Activated CD4-positive, alpha-beta T cell treated with anti-CD3 and anti-CD28 coated beads for 36 hours (primary cell): ENCODE data around the gene PLLP. TPM values are rescaled to one million over a fixed set of nuclear protein-coding genes. Genes with fewer than 3 reads are reported as not detected.

ENCODE experiments used
- ATAC-seq: fragments of 200-7000 bp; cut with Tn5 transposase; one replicate; pipeline ENCODE4 v1.10.0; 2021; ENCODE audit warnings: mild to moderate bottlenecking, moderate library complexity
- CTCF ChIA-PET: fragments of 350-600 bp; sonication (Branson Sonifier 250); formaldehyde crosslinking; loops from one replicate; lab custom pipeline; 2021; ENCODE audit warnings: antibody characterized with exemption; lab: Charles Lee
- POLR2A ChIA-PET: fragments of 350-600 bp; sonication (Branson Sonifier 250); formaldehyde crosslinking; loops from one replicate; lab custom pipeline; 2021; ENCODE audit warnings: antibody characterized with exemption, inconsistent platforms; lab: Charles Lee
- DNase-seq: peaks from one replicate; pipeline ENCODE4 v3.0.0-alpha.2; 2020
- H3K27ac Mint-ChIP-seq: one replicate; pipeline ENCODE4 v1.8.0; 2021; ENCODE audit warnings: mixed read lengths
- H3K27me3 Mint-ChIP-seq: one replicate; pipeline ENCODE4 v1.8.0; 2021; ENCODE audit warnings: mixed read lengths
- H3K36me3 Mint-ChIP-seq: one replicate; pipeline ENCODE4 v1.8.0; 2021; ENCODE audit warnings: low read depth, mixed read lengths
- H3K4me1 Mint-ChIP-seq: one replicate; pipeline ENCODE4 v1.8.0; 2021; ENCODE audit warnings: mixed read lengths
- H3K4me3 Mint-ChIP-seq: one replicate; pipeline ENCODE4 v1.8.0; 2021; ENCODE audit warnings: mild to moderate bottlenecking, moderate library complexity, mixed read lengths
- H3K9me3 Mint-ChIP-seq: one replicate; pipeline ENCODE4 v1.8.0; 2021; ENCODE audit warnings: low read depth, mixed read lengths
- intact Hi-C, 2 experiments: fragments of 100-400 bp; cut with DNase I in 1 of 2; cut with micrococcal nuclease in 1 of 2; formaldehyde crosslinking; loops; one replicate each; pipeline versions ENCODE4 v1.14.2 to v1.15.1; 2022 to 2024; cut with DNase I, micrococcal nuclease
- total RNA-seq, 2 experiments: library from RNA; stranded (reverse); gene quantifications; one replicate each; pipeline ENCODE4 v1.2.3, GENCODE V29; 2021

PLLP gene
- total RNA-seq, 2 experiments from 2014 or later: 0.30 to 0.33 TPM

DNA sequence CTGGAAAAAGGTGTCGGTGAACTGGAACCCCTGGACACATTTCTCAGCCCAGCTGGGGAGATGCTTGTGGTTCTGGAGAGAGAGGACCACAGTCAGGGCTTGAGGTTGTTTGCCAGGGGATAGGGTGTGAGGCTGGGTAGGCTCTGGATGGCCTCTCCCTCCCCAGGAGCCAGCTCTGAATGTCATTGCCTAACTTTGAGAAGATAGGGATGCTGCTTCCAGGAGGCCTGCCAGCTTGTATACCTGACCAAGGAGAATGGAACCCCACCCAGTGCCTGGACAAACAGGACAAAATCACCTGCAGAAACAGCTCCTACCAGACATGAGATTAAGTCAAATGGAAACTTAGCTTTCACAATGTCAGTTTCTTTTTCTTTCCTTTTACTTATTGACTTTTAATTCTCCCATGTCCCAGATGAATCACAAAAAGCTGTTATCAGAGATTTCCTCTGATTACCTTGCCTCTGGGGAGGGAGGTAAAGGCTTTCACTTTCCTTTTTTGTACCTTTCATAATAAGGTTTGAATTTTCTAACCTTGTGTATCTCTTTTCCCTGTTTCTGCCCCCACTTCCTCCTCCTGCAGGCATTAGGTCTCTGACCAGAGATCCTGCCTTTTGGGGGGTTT, 29.8 kb upstream of the PLLP start:
- ATAC-seq (peak; percentile 90), DNase-seq (peak; percentile 23)
- peaks cover 17% of the 10 kb centered on the region for H3K4me1 Mint-ChIP-seq
- intact Hi-C loops: loop anchor here in 1 of 2 experiments (1.0 kb wide), 2 partner anchors 14 to 63 kb away; no protein-coding TSS in a partner anchor
- H3K36me3 Mint-ChIP-seq: no peaks in the 10 kb centered on the region
- no peaks in the 10 kb centered on the region for H3K9me3 Mint-ChIP-seq
- POLR2A ChIA-PET: interaction anchor here (0.6 to 0.9 kb wide), 2 partner anchors 17 to 79 kb away, joined by 3 to 4 read pairs; no protein-coding TSS in a partner anchor
- no peak overlapping the region for H3K4me3 Mint-ChIP-seq
- H3K27me3 Mint-ChIP-seq: no peaks in the 10 kb centered on the region
- CTCF ChIA-PET: interaction anchor here (0.5 to 1.4 kb wide), 13 partner anchors 8 to 1150 kb away, joined by 3 to 11 read pairs (median 3); no protein-coding TSS in a partner anchor
- H3K27ac Mint-ChIP-seq: peak overlapping the region; percentile 33

DNA sequence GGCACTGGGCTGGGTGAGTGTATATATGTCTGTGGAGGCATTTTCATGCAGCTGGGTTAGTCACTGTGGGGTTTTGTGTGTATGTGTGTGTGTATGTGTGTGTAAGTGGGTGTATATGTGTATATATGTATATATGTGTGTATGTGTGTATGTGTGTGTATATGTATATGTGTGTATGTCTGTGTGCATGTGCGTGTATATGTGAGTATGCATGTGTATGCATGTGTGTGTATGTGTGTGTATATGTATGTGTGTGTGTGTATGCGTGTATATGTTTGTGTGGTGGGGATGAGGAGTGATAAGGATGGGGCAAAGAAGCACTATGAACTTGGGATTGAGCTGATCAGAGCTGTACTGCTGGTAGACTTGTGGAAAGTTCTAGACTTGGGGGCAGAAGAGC, 29.0 kb upstream of the PLLP start:
- CTCF ChIA-PET: interaction anchor here (0.9 to 1.4 kb wide), 6 partner anchors 8 to 103 kb away, joined by 3 to 11 read pairs (median 4); no protein-coding TSS in a partner anchor
- POLR2A ChIA-PET: interaction anchor here (0.6 to 0.9 kb wide), 2 partner anchors 18 to 78 kb away, joined by 3 to 4 read pairs; no protein-coding TSS in a partner anchor
- Mint-ChIP-seq H3K36me3 (no peaks in the 10 kb centered on the region), H3K4me1 (peaks cover 17% of the 10 kb centered on the region), H3K9me3 (no peaks in the 10 kb centered on the region), H3K4me3 (no peak overlapping the region), H3K27me3 (no peaks in the 10 kb centered on the region), H3K27ac (peak overlapping the region; percentile 7)
- DNase-seq (no peak), ATAC-seq (no peak)
- intact Hi-C loops: no loop called here

DNA sequence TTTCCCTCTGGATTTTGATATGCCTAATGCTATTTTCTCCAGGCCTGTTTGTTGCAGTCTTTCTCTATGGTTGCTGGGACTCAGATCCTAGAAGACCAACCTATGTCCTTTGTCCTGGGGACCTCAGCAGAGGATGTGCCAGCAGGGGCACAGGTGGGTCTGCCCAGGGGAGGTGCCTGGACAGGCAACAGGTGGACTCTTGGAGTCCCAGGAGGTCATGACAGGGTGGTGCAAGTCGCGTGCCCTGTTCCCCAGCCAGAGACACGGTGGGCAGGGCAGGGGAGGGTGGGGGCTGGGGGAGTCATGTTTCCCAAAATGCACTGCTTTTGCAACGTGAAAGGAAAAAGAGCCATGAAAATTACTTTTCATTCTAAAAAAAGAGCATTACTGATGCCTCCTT, 26.3 kb upstream of the PLLP start:
- H3K27me3 Mint-ChIP-seq: peaks cover 2% of the 10 kb centered on the region
- POLR2A ChIA-PET: no interaction called here
- no peak for DNase-seq
- peaks cover 17% of the 10 kb centered on the region for H3K4me1 Mint-ChIP-seq
- no peak for ATAC-seq
- CTCF ChIA-PET: interaction anchor here (1.0 to 1.2 kb wide), 3 partner anchors 9 to 107 kb away, joined by 3 to 4 read pairs (median 4); no protein-coding TSS in a partner anchor
- H3K36me3 Mint-ChIP-seq: no peaks in the 10 kb centered on the region
- intact Hi-C loops: no loop called here
- no peak overlapping the region for H3K27ac Mint-ChIP-seq
- H3K4me3 Mint-ChIP-seq: no peak overlapping the region
- H3K9me3 Mint-ChIP-seq: no peaks in the 10 kb centered on the region

DNA sequence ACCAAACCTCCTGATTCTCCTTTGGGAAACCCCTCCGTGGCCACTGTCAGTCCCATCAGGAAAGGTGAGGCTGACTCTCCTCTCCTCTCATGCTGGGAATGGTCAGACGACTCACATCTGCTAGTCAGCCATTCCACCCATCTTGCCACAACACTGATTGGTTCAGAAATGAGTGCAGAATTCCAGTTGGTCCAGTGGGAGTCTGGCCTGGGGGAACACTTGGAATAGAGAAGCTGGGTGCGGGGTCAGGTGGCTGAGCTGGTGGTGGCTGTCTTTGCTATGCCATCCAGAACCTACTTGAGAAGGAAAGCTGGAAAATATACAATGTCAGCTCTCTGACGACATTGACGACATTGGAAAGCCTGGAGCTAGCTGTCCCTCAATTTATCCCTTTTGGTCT, 23.6 kb upstream of the PLLP start:
- DNase-seq (no peak), ATAC-seq (no peak)
- Mint-ChIP-seq H3K4me1 (no peaks in the 10 kb centered on the region), H3K27ac (no peak overlapping the region), H3K27me3 (peaks cover 2% of the 10 kb centered on the region), H3K9me3 (no peaks in the 10 kb centered on the region), H3K36me3 (no peaks in the 10 kb centered on the region), H3K4me3 (no peak overlapping the region)
- CTCF ChIA-PET: interaction anchor here (0.7 to 0.8 kb wide), 2 partner anchors 8 to 35 kb away, joined by 3 read pairs; no protein-coding TSS in a partner anchor
- intact Hi-C loops: no loop called here
- POLR2A ChIA-PET: no interaction called here

DNA sequence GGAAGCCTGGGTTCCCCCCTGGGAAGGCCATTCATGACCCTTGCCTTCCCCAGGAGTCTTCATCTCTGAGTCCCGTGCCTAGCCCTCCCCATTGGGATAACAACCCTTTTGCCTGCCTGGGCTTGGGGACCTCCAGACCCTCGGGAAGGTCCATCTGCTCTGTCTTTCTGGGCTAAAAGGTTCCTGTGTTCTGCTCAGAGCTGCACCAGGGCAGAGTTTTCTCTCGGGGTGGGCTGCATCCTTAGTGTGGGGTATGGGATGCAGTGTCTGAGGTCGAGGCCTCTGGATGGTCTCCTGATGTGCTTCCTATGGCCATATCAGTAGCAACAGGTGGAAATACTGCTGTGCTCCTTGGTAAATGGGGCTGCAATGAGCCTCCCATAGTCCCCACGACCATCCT, 22.9 kb upstream of the PLLP start:
- intact Hi-C loops: no loop called here
- no peaks in the 10 kb centered on the region for H3K9me3 Mint-ChIP-seq
- no peak for ATAC-seq
- POLR2A ChIA-PET: no interaction called here
- no peaks in the 10 kb centered on the region for H3K4me1 Mint-ChIP-seq
- H3K27me3 Mint-ChIP-seq: peaks cover 2% of the 10 kb centered on the region
- H3K36me3 Mint-ChIP-seq: no peaks in the 10 kb centered on the region
- DNase-seq: no peak
- H3K27ac Mint-ChIP-seq: no peak overlapping the region
- H3K4me3 Mint-ChIP-seq: no peak overlapping the region
- CTCF ChIA-PET: no interaction called here

DNA sequence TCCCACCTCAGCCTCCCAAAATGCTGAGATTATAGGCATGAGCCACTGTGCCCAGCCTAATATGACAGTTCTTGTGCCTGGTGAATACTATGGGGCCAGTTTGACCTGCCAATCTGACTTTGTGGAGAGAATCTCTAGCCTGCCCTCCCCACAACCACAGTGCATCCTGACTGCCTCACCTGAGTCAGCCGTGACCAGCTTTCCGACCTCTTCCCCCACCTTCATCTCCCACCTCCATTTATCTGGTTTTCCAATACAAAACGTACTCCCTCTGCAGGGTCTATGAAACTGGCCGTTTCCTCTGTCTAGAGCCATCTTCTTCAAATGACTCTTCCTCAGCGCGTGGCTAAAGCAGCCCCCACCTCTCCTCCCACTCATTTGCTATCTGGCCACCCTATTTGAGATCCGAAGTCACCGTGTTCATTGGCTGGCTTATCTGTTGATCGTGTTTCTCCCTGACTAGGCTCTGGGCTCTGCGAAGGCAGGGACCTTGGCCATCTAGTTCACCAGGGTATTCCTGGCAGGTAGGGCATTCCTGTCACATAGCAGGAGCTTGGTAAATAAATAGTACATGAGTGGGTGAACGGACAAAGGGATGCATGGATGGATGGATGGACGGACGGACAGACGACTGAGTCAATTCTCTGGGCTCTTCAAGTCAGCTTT, 22.3 kb upstream of the PLLP start:
- CTCF ChIA-PET: no interaction called here
- Mint-ChIP-seq H3K36me3 (no peaks in the 10 kb centered on the region), H3K9me3 (no peaks in the 10 kb centered on the region), H3K27me3 (peaks cover 2% of the 10 kb centered on the region), H3K4me1 (no peaks in the 10 kb centered on the region), H3K4me3 (no peak overlapping the region), H3K27ac (no peak overlapping the region)
- DNase-seq (no peak), ATAC-seq (no peak)
- POLR2A ChIA-PET: no interaction called here
- intact Hi-C loops: no loop called here

DNA sequence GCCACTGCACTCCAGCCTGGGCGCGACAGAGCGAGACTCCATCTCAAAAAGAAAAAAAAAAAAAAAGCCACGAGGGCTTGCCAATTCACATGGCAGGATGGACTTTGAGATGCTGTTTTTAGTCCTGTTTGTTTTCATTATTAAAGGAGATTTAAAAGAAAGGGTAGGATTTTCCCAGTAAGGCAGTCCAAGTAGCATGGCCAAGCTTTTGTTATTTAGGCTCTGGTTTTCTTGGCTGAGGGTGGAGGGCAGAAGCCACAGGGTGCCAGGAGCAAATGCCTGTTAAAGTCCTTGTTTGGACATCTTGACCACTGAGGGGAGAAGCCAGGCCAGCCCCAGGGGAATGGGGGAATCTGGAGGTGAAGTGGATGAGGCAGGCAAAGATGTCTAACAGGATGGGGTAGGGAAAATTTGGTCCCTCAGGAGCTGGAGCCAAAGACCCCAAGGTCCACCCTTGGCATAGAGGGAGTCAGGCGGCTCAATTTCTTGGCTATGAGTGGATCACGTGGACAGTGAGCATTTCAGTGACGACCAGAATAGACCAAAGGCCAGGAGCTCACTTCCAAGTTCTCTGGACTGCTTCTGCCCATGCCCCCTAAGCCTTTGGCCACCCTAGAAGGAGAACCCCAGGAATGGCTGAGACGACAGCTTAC, 20.8 kb upstream of the PLLP start:
- ChIA-PET POLR2A (no interaction called here), CTCF (interaction anchor here (7.0 kb wide), 1 partner anchor 113 kb away, joined by 129 read pairs; no protein-coding TSS in a partner anchor)
- Mint-ChIP-seq H3K4me1 (no peaks in the 10 kb centered on the region), H3K36me3 (no peaks in the 10 kb centered on the region), H3K27me3 (peaks cover 2% of the 10 kb centered on the region), H3K4me3 (no peak overlapping the region), H3K27ac (no peak overlapping the region), H3K9me3 (no peaks in the 10 kb centered on the region)
- no peak for ATAC-seq
- intact Hi-C loops: no loop called here
- DNase-seq: no peak

DNA sequence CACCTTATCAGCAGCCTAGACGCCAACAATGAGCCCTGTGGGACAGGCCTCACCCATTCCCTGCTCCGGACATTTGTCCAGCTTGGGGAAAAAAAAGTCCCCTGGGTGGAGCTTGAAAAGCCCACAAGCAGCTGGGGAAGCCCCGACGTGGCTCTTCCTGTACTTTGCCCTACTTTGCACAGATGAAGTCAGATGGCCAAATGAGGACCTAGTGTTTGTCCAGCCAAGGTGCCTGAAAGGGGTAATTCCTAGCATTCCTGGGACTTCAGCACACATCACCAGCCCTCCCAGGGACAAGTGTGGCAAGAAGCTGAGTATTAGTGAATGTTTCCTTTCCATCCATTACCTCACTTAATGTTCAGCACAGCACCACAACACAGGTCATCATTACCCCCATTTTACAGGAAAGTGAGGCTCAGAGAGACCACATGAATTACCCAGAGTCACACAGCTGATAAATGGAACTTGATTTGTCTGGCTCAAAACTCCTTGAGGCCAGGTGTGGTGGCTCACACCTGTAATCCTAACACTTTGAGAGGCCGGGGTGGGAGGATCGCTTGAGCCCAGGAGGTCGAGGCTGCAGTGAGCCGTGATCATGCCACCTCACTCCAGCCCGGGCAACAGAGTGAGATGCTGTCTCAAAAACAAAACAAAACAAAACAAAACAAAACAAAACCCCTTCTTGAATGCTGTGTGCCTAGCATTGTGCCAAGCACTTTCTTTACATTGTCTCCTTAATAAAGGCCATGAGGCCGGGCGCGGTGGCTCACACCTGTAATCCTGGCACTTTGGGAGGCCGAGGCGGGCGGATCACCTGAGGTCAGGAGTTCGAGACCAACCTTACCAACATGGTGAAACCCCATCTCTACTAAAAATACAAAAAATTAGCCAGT, 19.9 kb upstream of the PLLP start:
- CTCF ChIA-PET: interaction anchor here (0.5 to 7.0 kb wide), 3 partner anchors 49 to 114 kb away, joined by 3 to 129 read pairs (median 4); no protein-coding TSS in a partner anchor
- H3K4me3 Mint-ChIP-seq: no peak overlapping the region
- DNase-seq: no peak
- POLR2A ChIA-PET: no interaction called here
- peaks cover 2% of the 10 kb centered on the region for H3K27me3 Mint-ChIP-seq
- H3K36me3 Mint-ChIP-seq: no peaks in the 10 kb centered on the region
- no peaks in the 10 kb centered on the region for H3K4me1 Mint-ChIP-seq
- H3K27ac Mint-ChIP-seq: peak overlapping the region; percentile 28
- H3K9me3 Mint-ChIP-seq: no peaks in the 10 kb centered on the region
- no peak for ATAC-seq
- intact Hi-C loops: loop anchor here in 1 of 2 experiments (5.0 kb wide), 2 partner anchors 117 to 233 kb away; partner anchors contain the start of genes CCDC102A, PSME3IP1 and RSPRY1

DNA sequence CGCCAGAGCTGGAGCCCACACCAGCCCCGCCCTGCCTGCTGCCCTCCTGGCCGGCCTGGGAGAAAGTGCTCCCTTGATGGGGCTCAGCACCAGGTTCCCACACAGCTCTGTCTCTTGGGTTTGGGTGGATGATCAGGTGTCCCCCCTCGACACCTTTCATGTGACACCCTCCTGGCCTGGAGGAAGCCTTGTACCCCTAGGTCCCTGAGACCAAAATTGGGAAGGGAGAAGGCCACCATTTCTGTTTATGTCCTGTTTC, 19.4 kb upstream of the PLLP start:
- POLR2A ChIA-PET: no interaction called here
- H3K27ac Mint-ChIP-seq: no peak overlapping the region
- intact Hi-C loops: loop anchor here in 1 of 2 experiments (5.0 kb wide), 2 partner anchors 117 to 233 kb away; partner anchors contain the start of genes CCDC102A, PSME3IP1 and RSPRY1
- H3K4me1 Mint-ChIP-seq: no peaks in the 10 kb centered on the region
- peaks cover 2% of the 10 kb centered on the region for H3K27me3 Mint-ChIP-seq
- H3K9me3 Mint-ChIP-seq: no peaks in the 10 kb centered on the region
- H3K4me3 Mint-ChIP-seq: no peak overlapping the region
- no peak for ATAC-seq
- DNase-seq: no peak
- H3K36me3 Mint-ChIP-seq: no peaks in the 10 kb centered on the region
- CTCF ChIA-PET: interaction anchor here (0.5 to 7.0 kb wide), 3 partner anchors 50 to 114 kb away, joined by 3 to 129 read pairs (median 4); no protein-coding TSS in a partner anchor

DNA sequence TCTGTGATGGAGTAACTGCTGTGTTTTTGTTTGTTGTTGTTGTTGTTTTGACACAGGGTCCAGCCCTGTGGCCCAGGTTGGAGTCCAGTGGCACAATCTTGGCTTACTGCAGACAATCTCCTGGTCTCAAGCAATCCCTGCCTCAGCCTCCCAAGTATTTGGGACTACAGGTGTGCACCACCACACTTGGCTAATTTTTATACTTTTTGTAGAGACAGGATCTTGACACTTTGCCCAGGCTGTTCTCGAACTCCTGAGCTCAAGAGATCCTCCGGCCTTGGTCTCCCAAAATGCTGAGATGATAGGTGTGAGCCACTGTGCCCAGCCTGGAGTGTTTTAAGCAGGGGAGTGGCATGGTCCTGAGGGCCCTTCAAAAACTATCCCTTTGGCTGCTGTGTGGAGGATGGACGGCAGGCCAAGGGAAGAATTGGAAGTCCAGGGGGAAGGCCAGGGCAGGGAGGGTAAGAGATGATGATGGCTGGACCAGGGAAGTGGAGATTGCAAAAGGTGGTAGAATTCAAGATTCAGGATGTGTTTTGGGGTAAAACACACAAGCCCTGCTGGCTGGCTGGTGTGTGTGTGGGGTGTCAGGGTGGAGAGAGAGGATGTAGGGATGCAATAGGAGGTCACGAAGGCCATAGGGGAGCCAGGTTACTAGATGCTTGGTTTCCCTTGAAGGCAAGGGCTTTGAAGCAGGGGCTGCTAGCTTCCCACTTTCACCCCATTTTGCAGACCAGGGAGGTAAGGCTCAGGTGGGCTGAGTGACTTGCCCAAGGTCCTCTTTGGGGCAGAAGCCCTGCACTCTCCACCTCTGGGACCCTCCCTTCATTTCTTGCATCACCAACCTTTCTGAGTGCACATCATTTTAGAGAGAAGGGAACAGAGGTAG, 18.8 kb upstream of the PLLP start:
- ChIA-PET POLR2A (interaction anchor here (0.6 to 1.7 kb wide), 2 partner anchors 26 to 113 kb away, joined by 3 to 4 read pairs; no protein-coding TSS in a partner anchor), CTCF (interaction anchor here (0.6 to 7.0 kb wide), 5 partner anchors 11 to 119 kb away, joined by 3 to 129 read pairs (median 4); no protein-coding TSS in a partner anchor)
- no peak for DNase-seq
- peaks cover 2% of the 10 kb centered on the region for H3K27me3 Mint-ChIP-seq
- no peaks in the 10 kb centered on the region for H3K9me3 Mint-ChIP-seq
- no peak for ATAC-seq
- no peak overlapping the region for H3K4me3 Mint-ChIP-seq
- no peak overlapping the region for H3K27ac Mint-ChIP-seq
- intact Hi-C loops: loop anchor here in 1 of 2 experiments (5.0 kb wide), 2 partner anchors 116 to 234 kb away; partner anchors contain the start of genes CCDC102A, PSME3IP1 and RSPRY1
- H3K4me1 Mint-ChIP-seq: no peaks in the 10 kb centered on the region
- H3K36me3 Mint-ChIP-seq: no peaks in the 10 kb centered on the region
